Jurkat, Clone E6-1 (cell line): Measurements from ENCODE around the gene MGAT5. TPM values are rescaled to one million over a fixed set of nuclear protein-coding genes. Genes with fewer than 3 reads are reported as not detected.

Source experiments
- DNase-seq: peaks from one replicate; pipeline ENCODE4 v3.0.0-alpha.2; 2011; ENCODE audit warnings: low read depth, low spot score
- H3K4me3 ChIP-seq: 2 replicates; pipeline ENCODE4 v1.5.1; 2011; ENCODE audit warnings: mild to moderate bottlenecking, low read length, control low read depth, moderate library complexity
- polyA plus RNA-seq: library from polyadenylated mRNA; unstranded; fragments of >200 nt; gene quantifications from one replicate; pipeline ENCODE4 v1.2.1, GENCODE V29; 2012; ENCODE audit warnings: missing spikeins; ENCODE audit not compliant: insufficient read length, insufficient read depth

MGAT5 gene, protein sequence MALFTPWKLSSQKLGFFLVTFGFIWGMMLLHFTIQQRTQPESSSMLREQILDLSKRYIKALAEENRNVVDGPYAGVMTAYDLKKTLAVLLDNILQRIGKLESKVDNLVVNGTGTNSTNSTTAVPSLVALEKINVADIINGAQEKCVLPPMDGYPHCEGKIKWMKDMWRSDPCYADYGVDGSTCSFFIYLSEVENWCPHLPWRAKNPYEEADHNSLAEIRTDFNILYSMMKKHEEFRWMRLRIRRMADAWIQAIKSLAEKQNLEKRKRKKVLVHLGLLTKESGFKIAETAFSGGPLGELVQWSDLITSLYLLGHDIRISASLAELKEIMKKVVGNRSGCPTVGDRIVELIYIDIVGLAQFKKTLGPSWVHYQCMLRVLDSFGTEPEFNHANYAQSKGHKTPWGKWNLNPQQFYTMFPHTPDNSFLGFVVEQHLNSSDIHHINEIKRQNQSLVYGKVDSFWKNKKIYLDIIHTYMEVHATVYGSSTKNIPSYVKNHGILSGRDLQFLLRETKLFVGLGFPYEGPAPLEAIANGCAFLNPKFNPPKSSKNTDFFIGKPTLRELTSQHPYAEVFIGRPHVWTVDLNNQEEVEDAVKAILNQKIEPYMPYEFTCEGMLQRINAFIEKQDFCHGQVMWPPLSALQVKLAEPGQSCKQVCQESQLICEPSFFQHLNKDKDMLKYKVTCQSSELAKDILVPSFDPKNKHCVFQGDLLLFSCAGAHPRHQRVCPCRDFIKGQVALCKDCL
- 12.4 TPM for polyA plus RNA-seq

DNA sequence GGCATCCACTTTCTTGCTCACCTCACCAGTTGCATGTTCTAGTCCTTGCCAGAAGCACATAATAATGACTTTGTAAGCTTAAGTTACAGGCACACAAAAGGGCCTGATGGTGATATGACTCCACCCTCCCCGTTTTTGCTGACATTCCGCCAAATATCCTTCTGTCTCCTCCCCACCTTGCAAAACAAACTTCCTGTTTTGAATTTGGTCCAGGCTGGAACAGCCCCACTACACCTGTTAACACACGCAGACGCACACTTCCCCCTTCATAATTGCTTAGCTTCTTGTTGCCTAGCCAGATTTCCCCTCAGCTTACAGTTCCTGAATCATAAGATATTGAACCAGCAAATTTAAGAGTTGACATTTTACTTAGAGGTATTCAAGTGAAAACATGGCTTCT lies at the start of gene MGAT5:
Gene MGAT5, plus strand, starts transcription at position 269 of the 400 bp plus-strand sequence. CDS start 332 bp downstream, outside the sequence.
- H3K4me3 ChIP-seq, result no peak within 1 kb of the TSS
- DNase-seq, result no peak

DNA sequence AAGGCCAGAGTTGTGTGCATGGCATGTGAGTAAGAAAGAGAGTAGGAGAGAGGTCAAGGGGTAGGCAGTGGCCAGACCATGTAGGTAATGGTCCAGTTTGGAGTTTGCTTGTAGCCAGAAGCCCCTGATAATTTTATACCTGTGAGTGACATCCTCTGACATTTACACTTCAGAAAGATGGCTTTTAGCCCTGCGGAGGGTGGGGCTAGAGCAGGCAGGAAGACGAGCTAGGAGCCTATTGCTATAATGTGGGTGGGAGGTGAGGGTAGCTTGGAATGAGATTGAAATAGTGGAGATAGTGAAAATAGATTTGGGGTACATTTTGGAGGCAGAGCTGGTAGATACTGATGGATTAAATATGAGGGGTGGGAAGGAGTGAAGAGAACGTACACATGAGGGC lies 48.8 kb upstream of the MGAT5 start:
- no peak overlapping the region for H3K4me3 ChIP-seq
- no peak for DNase-seq

DNA sequence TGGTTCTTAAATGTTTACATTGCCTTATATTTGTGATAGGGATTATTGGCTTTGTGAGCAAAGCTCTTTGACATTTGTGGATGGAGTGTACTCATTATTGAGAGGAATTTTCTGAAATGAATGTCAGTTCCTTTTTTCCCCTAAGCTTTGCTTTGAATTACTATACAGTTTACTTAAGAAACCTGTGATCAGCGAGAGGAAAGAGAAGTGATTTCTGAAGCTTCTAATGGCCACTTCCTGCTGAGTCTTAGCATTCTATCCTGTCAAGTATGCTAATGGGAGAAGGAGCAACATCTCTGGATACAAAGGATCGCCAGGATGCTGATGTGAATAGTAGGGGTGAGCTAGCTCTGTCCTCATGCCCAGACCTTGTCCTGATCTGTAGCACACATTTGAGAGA lies 47.8 kb upstream of the MGAT5 start:
- no peak overlapping the region for H3K4me3 ChIP-seq
- no peak for DNase-seq

DNA sequence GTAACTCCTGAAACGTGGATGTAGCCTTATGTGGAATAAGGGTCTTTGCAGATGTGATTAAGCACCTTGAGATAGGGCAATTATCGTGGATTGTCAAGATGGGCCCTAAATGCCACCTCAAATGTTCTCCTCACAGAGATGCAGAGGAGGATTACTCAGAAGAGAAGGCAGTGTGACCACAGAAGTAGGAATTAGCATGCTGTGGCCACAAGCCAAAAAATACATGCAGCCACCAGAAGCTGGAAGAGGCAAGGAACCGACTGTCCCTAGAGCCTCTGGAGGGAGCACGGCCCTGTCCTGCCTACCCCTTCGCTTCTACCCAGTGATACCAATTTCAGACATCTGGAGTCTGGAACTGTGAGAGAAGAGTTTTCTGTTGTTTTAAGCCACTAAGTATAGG lies 47.3 kb upstream of the MGAT5 start:
- H3K4me3 ChIP-seq, result no peak overlapping the region
- no peak for DNase-seq

DNA sequence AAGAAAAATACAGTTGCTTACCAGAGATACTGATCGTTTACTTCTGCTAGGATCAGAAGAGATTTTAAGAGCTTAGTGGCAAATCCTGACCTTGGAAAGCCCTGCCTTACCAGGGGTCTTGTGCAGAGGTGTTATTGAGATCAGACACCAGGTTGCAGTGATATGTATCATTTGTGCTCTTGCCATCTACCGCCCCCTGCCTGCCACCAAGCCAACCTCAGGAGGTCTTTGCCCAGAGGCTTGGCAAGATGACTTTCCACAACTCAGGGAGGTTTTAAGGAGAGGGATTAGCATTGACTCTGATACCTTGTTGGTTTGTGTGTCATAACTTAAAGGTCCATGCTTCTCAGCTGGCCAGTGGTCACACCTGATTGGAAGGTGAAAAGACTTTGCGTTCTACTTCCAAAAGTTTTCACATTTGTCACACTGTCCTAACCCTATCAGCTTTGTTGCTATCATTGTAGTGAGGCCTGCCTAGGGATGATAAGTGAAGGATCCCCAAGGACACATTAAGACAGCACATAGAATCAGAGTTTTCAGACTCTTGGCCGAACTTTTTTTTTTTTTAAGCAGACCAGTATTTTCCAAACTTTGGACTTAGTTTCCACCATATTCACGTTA lies 46.2 kb upstream of the MGAT5 start:
- no peak overlapping the region for H3K4me3 ChIP-seq
- DNase-seq, result peak; percentile 61

DNA sequence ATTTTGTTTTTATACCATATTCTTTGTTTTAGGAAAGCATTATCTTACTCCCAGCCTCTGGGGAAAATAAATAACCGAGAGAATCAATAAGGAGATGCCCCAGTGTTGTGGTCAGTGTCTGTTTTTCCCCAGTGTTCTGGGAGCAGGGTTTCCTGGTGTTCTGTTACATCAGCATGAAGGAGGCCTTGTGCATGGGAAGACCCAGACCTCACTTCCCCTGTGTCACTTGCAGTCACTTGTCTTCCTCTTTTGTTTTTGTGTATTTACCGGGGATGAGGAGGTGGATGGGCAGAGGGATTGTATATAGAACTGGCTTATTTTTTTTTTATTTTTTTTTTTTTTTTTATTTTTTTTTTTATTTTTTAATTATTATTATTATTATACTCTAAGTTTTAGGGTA lies 45.0 kb upstream of the MGAT5 start:
- DNase-seq, result no peak
- no peak overlapping the region for H3K4me3 ChIP-seq

DNA sequence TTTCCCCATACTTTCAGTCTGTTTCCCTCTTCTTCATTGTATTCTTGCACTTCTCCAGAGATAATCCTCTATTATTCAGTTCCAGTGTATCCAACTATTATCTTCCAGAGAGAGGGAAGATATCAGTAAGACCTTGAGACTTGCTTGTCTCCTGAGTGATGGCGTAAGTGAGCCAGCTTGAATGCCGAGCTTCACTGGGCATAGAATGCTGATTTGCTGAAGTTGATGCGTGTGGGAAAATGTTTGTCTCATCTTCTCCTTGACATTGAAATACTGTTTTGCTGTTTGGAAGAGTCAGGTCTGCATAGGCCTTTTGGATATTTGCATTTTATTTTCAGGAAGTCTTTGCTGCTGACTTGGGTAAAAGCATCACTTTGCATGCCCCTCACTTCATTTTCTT lies 41.1 kb upstream of the MGAT5 start:
- no peak overlapping the region for H3K4me3 ChIP-seq
- no peak for DNase-seq

DNA sequence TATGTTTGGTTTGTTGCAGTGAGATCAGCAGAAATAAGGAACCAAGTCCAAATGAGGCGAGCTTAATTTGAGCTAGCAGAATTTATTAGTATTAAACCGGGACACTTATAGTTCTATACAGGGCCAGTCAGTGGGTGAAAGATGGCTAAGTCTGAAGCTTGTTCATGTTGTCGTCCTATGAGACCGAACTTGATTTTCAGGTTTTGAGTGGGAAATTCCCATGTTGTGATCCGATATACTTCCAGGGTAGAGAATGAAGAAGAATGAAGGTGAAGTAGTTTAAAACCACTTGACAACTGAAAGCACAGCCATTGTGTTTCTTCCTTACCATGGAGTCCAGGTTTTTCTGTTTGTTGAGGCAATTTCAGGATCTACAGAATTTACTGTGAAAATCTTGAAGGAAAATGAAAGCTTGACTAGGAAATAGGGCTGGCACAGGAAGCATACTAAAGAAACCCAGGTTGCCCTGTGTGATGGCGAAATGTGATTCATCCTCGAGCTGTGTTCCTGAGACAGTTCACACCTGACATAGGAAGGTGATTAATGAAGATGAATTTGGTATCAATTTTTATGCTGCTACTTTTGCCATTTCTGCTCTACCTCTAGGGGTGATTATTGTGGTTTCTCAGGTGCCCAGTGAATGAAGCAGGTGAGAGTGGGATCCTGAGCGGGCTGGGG lies 37.6 kb upstream of the MGAT5 start:
- DNase-seq, result no peak

DNA sequence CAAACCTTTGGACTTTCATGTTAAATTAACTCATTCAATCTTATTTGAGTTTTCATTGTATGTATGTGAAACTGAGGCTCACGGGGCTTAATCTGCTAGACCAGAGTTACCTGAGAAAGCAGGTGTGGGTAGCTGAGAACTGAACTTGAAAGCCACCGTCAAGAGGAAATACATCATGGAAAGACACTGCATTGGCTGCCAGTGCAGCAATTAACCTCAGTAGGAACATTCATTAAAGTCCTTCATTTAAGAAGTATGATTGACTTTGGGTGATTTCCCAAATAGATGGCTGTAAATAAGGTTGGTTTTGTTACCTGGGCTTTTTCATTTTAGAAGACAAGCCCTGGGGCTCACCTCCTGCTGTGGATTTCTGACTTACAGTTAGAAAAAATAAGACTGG lies 36.5 kb upstream of the MGAT5 start:
- no peak overlapping the region for H3K4me3 ChIP-seq
- no peak for DNase-seq

More for the DNA sequence above, 37.6 kb upstream of the MGAT5 start:
- no peak overlapping the region for H3K4me3 ChIP-seq

DNA sequence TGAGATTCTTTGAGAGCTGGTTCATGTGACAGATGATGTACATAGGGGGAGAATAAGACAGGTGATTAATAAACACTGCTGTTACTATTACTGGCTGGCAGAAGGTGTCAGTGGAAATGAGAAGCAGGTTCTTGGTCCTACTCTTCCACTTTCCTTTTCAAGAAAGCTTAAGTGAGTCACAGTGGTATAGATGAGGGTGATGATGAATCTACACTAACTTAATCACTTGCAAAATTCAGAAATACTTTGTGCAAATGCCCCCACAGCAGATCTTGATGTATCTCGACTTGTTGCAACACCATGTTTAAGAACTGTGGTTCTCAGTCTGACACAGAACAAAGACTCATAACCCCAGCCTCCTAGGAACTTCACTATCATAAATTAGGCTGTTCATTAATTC lies 35.9 kb upstream of the MGAT5 start:
- DNase-seq, result no peak
- H3K4me3 ChIP-seq, result no peak overlapping the region

DNA sequence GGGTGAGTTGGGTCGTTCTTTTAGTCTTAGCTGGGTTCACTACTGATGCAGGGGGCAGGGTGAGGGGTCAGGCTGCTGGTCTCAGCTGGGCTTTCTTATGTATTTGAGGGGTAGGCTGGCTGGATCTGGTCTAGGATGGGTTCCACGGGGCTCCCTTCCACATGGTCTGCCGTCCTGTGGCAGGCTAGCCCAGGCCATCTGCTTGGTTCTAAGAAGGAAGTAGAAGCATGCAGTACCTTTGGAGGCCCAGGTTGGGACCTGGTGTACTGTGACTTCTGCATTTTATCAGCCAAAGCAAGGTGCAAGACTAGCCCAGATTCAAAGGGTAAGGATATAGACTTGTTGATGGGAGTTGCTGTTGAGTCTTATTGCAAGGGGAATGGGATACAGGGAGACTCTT lies 35.5 kb upstream of the MGAT5 start:
- no peak overlapping the region for H3K4me3 ChIP-seq
- no peak for DNase-seq

DNA sequence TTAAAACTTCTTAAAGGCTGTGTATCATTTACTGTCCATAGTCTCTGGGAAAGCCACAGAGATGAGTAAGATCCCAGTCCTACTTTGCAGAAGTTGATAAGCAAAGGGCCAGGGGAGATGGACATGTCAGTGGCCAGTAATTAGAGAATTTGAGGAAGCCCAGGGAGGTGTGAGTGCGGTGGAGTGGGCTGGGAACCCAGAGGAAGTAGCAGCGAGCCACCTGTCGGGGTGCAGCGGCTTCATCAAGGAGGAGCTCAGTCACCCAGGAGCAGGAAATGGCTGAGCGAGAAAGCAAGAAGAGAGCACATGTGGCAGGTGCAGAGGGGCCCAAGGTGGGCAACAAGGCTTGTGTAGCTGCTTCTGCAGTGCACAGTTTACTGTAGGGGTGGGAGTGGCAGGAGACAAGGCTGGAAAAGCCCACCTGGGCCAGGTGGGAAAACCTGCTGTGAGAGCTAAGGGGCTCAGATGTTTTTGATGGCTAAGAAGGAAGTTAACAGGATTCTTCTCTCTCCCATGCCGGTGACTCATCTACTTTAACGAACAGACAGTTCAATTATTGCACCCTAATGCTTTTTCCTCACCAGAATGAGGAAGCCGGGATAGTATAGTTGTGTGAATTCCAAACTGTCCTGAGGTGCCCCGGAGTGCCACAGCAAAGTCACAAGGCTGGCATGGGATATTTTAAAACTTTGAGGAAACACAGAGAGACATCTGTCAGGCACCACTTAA lies 34.8 kb upstream of the MGAT5 start:
- peak; percentile 63 for DNase-seq
- H3K4me3 ChIP-seq, result no peak overlapping the region

DNA sequence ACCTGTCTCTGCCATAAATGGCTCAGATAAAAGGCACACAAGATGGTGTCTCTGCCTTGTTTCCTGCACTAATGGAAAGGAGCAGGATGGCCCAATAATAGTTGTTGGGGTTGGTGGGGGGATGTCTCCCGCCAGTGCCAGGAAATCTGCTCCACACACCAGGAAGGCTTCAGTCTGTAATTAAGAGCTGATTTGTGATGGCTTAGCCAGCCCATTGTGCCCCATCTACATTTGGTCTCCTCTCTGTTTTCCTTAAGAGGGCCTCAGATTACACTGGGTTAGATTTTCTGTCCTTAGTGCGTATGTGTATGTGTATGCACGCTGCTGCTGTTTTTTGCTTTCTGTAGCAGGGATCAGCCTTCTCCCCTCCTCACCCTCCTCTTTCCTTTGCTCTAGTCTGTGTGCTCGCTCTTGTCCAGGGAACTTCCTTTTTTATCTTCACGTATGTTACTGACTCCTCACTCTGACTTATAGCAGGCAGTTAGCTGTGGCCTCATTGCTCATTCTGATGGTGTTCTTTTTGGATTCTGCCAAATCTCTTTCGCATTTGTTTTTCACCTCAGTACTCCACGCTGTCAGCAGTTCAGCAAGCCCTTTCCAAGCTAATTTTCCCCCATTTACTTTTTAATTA lies 33.4 kb upstream of the MGAT5 start:
- no peak overlapping the region for H3K4me3 ChIP-seq
- no peak for DNase-seq

DNA sequence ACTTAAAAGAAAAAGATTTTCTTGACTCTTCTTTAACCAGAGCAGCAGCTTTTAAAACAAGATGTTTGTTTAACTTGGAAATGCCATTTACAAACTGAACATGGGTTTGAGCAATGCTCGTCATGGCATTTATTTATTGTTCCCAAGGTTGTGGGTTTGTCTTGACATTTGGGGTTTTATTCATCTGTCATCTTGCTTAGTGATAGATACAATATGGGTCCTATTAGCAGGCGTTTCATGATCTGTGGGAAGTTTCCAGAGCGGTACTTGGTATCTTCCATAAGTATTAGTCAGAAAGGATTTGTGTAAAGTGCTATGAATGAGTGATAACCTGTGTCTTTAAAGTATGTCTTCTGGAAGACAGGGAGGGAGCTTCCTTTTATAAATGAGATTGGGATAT lies 29.9 kb upstream of the MGAT5 start:
- DNase-seq, result no peak
- H3K4me3 ChIP-seq, result no peak overlapping the region

DNA sequence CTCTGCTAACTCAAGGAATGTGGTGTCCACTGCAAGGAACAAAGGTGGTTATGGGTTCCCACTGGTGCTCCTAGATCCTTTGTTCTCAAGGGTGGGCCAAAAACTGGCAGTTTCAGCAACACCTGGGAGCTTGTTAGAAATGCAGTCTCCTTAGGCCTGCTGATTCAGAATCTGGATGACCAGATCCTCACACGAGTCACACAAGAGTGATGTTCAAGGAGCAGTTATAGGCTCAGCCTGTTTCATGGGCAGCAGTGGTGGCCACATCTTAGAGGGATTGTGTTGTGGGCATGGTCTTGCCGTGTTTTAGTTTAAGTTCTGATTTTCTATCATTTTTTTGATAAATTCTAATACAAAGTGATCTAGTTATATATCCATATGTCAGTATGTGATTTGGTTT lies 28.7 kb upstream of the MGAT5 start:
- H3K4me3 ChIP-seq, result no peak overlapping the region
- DNase-seq, result no peak

DNA sequence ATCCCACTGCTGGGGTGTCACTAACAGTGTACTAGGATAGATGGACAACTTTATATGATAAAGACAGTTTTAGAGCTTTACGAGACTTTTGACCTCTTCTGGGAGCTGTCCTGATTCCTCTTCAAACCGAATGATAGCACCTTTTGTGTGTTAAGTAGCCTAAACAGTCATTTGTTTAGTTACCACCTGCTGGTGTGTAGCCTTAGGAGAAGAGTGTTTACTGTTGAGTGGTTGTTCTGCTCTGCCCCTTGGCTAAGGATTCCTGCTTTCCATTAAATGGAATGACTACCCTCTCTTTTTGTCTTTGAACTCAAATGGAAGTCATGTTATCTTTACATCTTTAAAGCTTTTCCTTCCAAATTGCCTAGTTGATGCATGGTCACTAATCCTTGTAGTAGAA lies 28.0 kb upstream of the MGAT5 start:
- DNase-seq, result no peak
- no peak overlapping the region for H3K4me3 ChIP-seq

DNA sequence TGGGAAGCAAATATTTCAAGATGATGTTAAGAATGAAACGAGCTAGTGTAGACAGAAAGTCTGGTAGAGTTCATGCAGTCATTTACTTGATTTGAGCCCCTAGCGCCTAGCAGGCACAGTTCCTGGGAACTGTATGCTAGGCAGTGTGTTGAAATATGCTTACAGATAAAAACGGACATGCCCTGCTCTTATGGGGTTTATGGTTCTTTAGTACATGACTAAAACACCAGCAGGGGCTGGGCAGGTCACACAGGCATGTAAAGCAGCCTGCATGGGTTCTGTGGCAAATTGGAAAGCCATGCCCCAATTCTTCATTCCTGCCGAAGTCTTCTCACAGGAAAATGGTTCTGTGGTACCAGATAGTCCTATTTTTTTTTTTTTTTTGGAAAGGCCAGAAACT lies 27.3 kb upstream of the MGAT5 start:
- no peak overlapping the region for H3K4me3 ChIP-seq

DNA sequence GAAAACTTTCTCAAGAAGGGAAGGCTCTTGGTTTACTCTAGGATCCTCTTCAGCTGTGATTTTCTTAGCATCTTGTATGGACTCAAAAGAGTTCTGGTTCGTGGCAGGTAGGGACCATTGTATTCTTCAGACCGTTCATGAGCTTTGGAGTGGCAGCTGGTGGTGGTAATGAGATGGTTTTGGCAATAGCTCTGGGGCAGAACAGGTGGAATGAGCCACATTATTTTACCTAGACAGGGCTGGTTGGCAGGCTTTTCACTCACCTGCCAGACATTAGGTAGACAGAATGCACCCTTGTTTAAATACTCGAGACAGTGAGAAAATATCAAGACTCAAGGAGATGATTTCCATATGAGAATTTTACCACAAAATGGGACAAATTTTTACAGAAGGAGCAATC lies 26.2 kb upstream of the MGAT5 start:
- no peak overlapping the region for H3K4me3 ChIP-seq
- no peak for DNase-seq

More for the DNA sequence above, 27.3 kb upstream of the MGAT5 start:
- DNase-seq, result no peak

DNA sequence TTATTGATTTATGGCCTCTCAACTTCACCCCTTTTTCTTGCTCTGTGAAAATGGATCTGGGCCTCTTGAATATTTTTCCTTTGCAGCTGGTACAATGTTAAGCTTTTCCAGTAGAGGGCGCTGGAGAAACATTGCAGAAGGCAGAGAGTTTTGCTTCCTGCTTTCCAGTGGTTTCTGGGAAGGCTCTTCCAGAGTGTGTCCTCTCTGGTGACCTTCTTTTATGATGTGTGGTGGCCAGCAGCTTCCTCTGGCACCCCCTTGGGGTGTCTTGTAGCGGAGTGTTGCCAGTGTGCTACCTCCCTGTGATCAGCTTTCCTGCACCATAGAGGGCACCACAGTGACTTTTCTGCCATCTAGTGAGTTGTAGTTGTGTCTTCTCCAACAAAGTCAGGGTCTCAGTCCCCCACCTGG lies 25.4 kb upstream of the MGAT5 start:
- DNase-seq, result no peak
- H3K4me3 ChIP-seq, result no peak overlapping the region
